ENCODE data around the gene EIF4B. TPM values are rescaled to one million over a fixed set of nuclear protein-coding genes. Genes with fewer than 3 reads are reported as not detected.

EIF4B gene
- total and polyA plus RNA-seq, 2 donors (not counting 1 experiment from before 2014, with no cell fraction given), result 252 to 674 TPM

DNA sequence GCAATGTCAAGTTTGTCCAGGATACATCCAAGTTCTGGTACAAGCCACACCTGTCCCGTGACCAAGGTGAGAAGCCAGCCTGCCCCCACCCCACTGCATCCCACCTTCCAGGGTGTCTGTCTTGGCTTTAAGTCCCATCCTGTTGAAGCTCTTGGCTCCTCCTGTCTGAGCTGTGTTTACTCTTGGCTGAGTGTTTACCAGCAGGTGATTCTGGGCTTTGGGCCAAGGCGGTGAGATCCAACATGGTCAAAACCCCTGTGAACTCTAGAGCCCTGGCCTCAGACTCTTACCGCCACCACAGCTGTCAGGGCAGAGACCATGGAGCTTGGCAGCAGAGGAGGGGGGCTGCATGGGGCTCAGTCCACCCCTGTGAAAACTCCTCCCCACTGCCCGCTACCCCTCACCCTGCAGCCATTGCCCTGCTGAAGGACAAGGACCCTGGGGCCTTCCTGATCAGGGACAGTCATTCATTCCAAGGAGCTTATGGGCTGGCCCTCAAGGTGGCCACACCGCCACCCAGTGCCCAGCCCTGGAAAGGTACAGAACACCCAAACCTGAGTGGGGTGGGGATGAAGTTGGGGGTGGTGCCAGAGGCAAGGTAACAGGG, 55.3 kb downstream of the EIF4B start:
- Histone ChIP-seq H3K4me3 (ENCODE audit: control extremely low read depth in 1 of 5, extremely low read depth in 1 of 5, insufficient read depth in 1 of 5, low read depth in 2 of 5, low read length in 4 of 5) (no peak overlapping the region), H3K9me3 (ENCODE audit: control extremely low read depth in 1 of 3, control insufficient read depth in 2 of 3, insufficient read depth in 1 of 3, low read length in 2 of 3) (peaks cover 0 to 3% (median 0%) of the 10 kb centered on the region in 3 donors), H2AFZ (ENCODE audit: insufficient read depth, low read depth, low read length, poor library complexity, severe bottlenecking) (no peak overlapping the region), H3K27me3 (replicated peaks in 1 of 4; ENCODE audit: control extremely low read depth in 1 of 4, control insufficient read depth in 3 of 4, insufficient read depth in 4 of 4, low read length in 3 of 4) (peaks cover 0 to 10% (median 0%) of the 10 kb centered on the region in 4 experiments), H3K36me3 (replicated peaks in 1 of 2; ENCODE audit: control extremely low read depth in 1 of 2, control insufficient read depth in 1 of 2, extremely low read depth in 1 of 2, insufficient read depth in 2 of 2, low read length in 1 of 2) (peaks cover 0 to 27% of the 10 kb centered on the region in 2 experiments), H3K4me2 (replicated peaks; ENCODE audit: low read depth, low read length, poor library complexity, severe bottlenecking) (no peak overlapping the region), H4K20me1 (ENCODE audit: control insufficient read depth, insufficient read depth, low read length, poor library complexity, severe bottlenecking) (peaks cover 20% of the 10 kb centered on the region), H3K9ac (ENCODE audit: low read length) (no peak overlapping the region), H3K79me2 (ENCODE audit: control insufficient read depth, insufficient read depth, low read length) (no peaks in the 10 kb centered on the region), H3K4me1 (ENCODE audit: control insufficient read depth in 2 of 2, insufficient read depth in 2 of 2, low read length in 2 of 2) (no peaks in the 10 kb centered on the region), H3K27ac (ENCODE audit: low read length in 2 of 2) (no peak overlapping the region)
- no peaks in the 10 kb centered on the region for H3K9me3 Mint-ChIP-seq (ENCODE audit: insufficient read depth)
- TF ChIP-seq, protein P1, sequence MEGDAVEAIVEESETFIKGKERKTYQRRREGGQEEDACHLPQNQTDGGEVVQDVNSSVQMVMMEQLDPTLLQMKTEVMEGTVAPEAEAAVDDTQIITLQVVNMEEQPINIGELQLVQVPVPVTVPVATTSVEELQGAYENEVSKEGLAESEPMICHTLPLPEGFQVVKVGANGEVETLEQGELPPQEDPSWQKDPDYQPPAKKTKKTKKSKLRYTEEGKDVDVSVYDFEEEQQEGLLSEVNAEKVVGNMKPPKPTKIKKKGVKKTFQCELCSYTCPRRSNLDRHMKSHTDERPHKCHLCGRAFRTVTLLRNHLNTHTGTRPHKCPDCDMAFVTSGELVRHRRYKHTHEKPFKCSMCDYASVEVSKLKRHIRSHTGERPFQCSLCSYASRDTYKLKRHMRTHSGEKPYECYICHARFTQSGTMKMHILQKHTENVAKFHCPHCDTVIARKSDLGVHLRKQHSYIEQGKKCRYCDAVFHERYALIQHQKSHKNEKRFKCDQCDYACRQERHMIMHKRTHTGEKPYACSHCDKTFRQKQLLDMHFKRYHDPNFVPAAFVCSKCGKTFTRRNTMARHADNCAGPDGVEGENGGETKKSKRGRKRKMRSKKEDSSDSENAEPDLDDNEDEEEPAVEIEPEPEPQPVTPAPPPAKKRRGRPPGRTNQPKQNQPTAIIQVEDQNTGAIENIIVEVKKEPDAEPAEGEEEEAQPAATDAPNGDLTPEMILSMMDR (IDR thresholded peaks at IDR 0.05), result no peak
- no peak for TF ChIP-seq EZH2 (IDR thresholded peaks at IDR 0.05; ENCODE audit: borderline replicate concordance, insufficient read depth, low read depth, low read length, poor library complexity, severe bottlenecking)
- POLR2A ChIA-PET, result interaction anchor here (0.6 kb wide), 1 partner anchor 23 kb away, joined by 3 read pairs; no protein-coding TSS in a partner anchor
- H3K27me3 Mint-ChIP-seq, result no peaks in the 10 kb centered on the region
- H3K4me1 Mint-ChIP-seq, result peaks cover 4% of the 10 kb centered on the region
- no peak overlapping the region for H3K4me3 Mint-ChIP-seq
- no peak for ATAC-seq (ENCODE audit: low read depth)
- intact Hi-C loops (cut with micrococcal nuclease), result no loop called here
- 87% methylated on average over 4 of the region's 5 CpGs for WGBS (ENCODE audit: insufficient coverage)
- CTCF ChIA-PET, result interaction anchor here (0.6 to 14.1 kb wide), 4 partner anchors 10 to 59 kb away, joined by 3 to 344 read pairs (median 3); partner anchors contain the start of genes IGFBP6 and SOAT2
- no peak for DNase-seq
- H3K27ac Mint-ChIP-seq, result no peak overlapping the region
